Left lung (tissue), 10 donors: Measurements from ENCODE around the gene TEX35. TPM values are rescaled to one million over a fixed set of nuclear protein-coding genes. Genes with fewer than 3 reads are reported as not detected.

Experiments
- ATAC-seq: fragments of 200-7000 bp; cut with Tn5 transposase; one replicate; pipeline ENCODE4 v1.9.1; 2020; ENCODE audit warnings: moderate library complexity
- DNase-seq, 4 donors: peaks; one replicate each; pipeline ENCODE4 v3.0.0-alpha.2; 2013 to 2020
- H3K27ac ChIP-seq, 2 donors: fragments of 200-600 bp; sonication (generic) in 1 of 2; one replicate each; pipeline versions ENCODE4 v1.5.0 to v1.8.0; 2020 to 2021
- H3K27me3 ChIP-seq, 2 donors: fragments of 200-600 bp; sonication (generic) in 1 of 2; one replicate each; pipeline versions ENCODE4 v1.5.0 to v1.8.0; 2020 to 2021
- H3K36me3 ChIP-seq, 2 donors: fragments of 200-600 bp; sonication (generic) in 1 of 2; one replicate each; pipeline versions ENCODE4 v1.5.0 to v1.8.0; 2020 to 2021
- H3K4me1 ChIP-seq, 2 donors: fragments of 200-600 bp; one replicate each; pipeline ENCODE4 v1.8.0; 2021
- H3K4me3 ChIP-seq, 2 donors: fragments of 200-600 bp; sonication (generic) in 1 of 2; one replicate each; pipeline versions ENCODE4 v1.5.0 to v1.8.0; 2020 to 2021; ENCODE audit warnings: mild to moderate bottlenecking in 1 of 2
- H3K9me3 ChIP-seq, 2 donors: fragments of 200-600 bp; sonication (generic) in 1 of 2; one replicate each; pipeline versions ENCODE4 v1.5.0 to v1.8.0; 2020 to 2021
- CTCF ChIP-seq, 2 donors: fragments of 200-600 bp; sonication (generic) in 1 of 2; IDR thresholded peaks; one replicate each; pipeline versions ENCODE4 v1.5.0 to v1.8.0; 2021; ENCODE audit warnings: antibody characterized with exemption in 2 of 2
- intact Hi-C, 2 donors: fragments of 100-400 bp; cut with DNase I; formaldehyde crosslinking; loops; one replicate each; pipeline versions ENCODE4 v1.11.2 to v1.14.2; 2022
- polyA plus RNA-seq, 6 donors: library from polyadenylated mRNA; unstranded; fragments of 120-200 nt; gene quantifications; one replicate each; pipeline ENCODE4 v1.2.1, GENCODE V29; 2013; ENCODE audit not compliant: insufficient read length in 6 of 6
- total RNA-seq, 2 donors: library from RNA; stranded (reverse); fragmentation: NEBNext Ultra II Directional; extraction: Animal tissue kit (Norgen Biotek cat#: 25700); gene quantifications; one replicate each; pipeline ENCODE4 v1.2.1, GENCODE V29; 2021
- donor health status: DM: no; HTN: yes; CAD: no.
- donor health status: DM: no; HTN: no; CAD: no.

TEX35 gene
- total and polyA plus RNA-seq, 8 donors = 0.27 to 1.0 (median 0.47) TPM; not detected in 2

- ATAC-seq = no peak
- no peaks in the 10 kb centered on the region for H3K4me1 ChIP-seq
- no peaks in the 10 kb centered on the region for H3K36me3 ChIP-seq
- DNase-seq = no peak
- TF ChIP-seq CTCF (IDR thresholded peaks at IDR 0.05) = no peak
- no peaks in the 10 kb centered on the region for H3K27me3 ChIP-seq
- H3K27ac ChIP-seq = no peak overlapping the region
- H3K9me3 ChIP-seq = no peaks in the 10 kb centered on the region
- intact Hi-C loops = loop anchor here in 1 of 2 donors (10.0 kb wide), 1 partner anchor 193 kb away; no protein-coding TSS in a partner anchor
- no peak overlapping the region for H3K4me3 ChIP-seq
Measured at GRCh38 chr1:178497903-178498478, 14.9 kb upstream of the TEX35 start.

- ATAC-seq (no peak), DNase-seq (no peak)
- TF ChIP-seq CTCF (IDR thresholded peaks at IDR 0.05) = no peak
- no peaks in the 10 kb centered on the region for H3K4me1 ChIP-seq
- H3K36me3 ChIP-seq = no peaks in the 10 kb centered on the region
- H3K27ac ChIP-seq = no peak overlapping the region
- no peaks in the 10 kb centered on the region for H3K9me3 ChIP-seq
- intact Hi-C loops = loop anchor here in 1 of 2 donors (10.0 kb wide), 1 partner anchor 194 kb away; no protein-coding TSS in a partner anchor
- H3K4me3 ChIP-seq = no peak overlapping the region
- H3K27me3 ChIP-seq = no peaks in the 10 kb centered on the region
Measured at GRCh38 chr1:178498896-178499675, 13.8 kb upstream of the TEX35 start.

GRCh38 chr1:178500091-178500770, 12.7 kb upstream of the TEX35 start:
- H3K4me3 ChIP-seq = no peak overlapping the region
- intact Hi-C loops = no loop called here
- no peaks in the 10 kb centered on the region for H3K27me3 ChIP-seq
- H3K9me3 ChIP-seq = no peaks in the 10 kb centered on the region
- TF ChIP-seq CTCF (IDR thresholded peaks at IDR 0.05) = peak in 1 of 2 donors; percentile 14
- H3K27ac ChIP-seq = peak overlapping the region in 1 of 2 donors; percentile 50
- ATAC-seq (peak; percentile 79), DNase-seq (no peak)
- no peaks in the 10 kb centered on the region for H3K4me1 ChIP-seq
- no peaks in the 10 kb centered on the region for H3K36me3 ChIP-seq

GRCh38 chr1:178500936-178501554, 11.9 kb upstream of the TEX35 start:
- intact Hi-C loops = no loop called here
- Histone ChIP-seq H3K4me3 (no peak overlapping the region), H3K9me3 (no peaks in the 10 kb centered on the region), H3K27me3 (no peaks in the 10 kb centered on the region), H3K4me1 (no peaks in the 10 kb centered on the region), H3K27ac (no peak overlapping the region), H3K36me3 (no peaks in the 10 kb centered on the region)
- no peak for ATAC-seq
- no peak for DNase-seq
- TF ChIP-seq CTCF (IDR thresholded peaks at IDR 0.05) = no peak
